Neuronal stem cell (in vitro differentiated cells): ENCODE results near the gene MICU1.

ENCODE experiments used
- DNase-seq: peaks from one replicate; pipeline ENCODE4 v3.0.0-alpha.2; 2013; ENCODE audit warnings: low spot score
- H2AFZ ChIP-seq: one replicate; pipeline ENCODE4 v1.6.1; 2013; ENCODE audit warnings: mild to moderate bottlenecking, low read length, inconsistent platforms
- H2AK5ac ChIP-seq: 2 replicates; pipeline ENCODE4 v1.6.1; 2013; ENCODE audit warnings: low read depth, mild to moderate bottlenecking, inconsistent platforms, low read length, moderate library complexity, mixed read lengths
- H2BK120ac ChIP-seq: 2 replicates; pipeline ENCODE4 v1.6.1; 2013; ENCODE audit warnings: low read depth, mild to moderate bottlenecking, inconsistent platforms, low read length, moderate library complexity, mixed read lengths
- H2BK12ac ChIP-seq: one replicate; pipeline ENCODE4 v1.6.1; 2013; ENCODE audit warnings: low read length, inconsistent platforms
- H2BK15ac ChIP-seq: 2 replicates; pipeline ENCODE4 v1.6.1; 2013; ENCODE audit warnings: mild to moderate bottlenecking, low read length, inconsistent platforms, mixed read lengths
- H2BK5ac ChIP-seq: one replicate; pipeline ENCODE4 v1.6.1; 2013; ENCODE audit warnings: inconsistent platforms, mild to moderate bottlenecking, low read length, moderate library complexity
- H3K14ac ChIP-seq: one replicate; pipeline ENCODE4 v1.6.1; 2013; ENCODE audit warnings: low read length, inconsistent platforms
- H3K18ac ChIP-seq: 2 replicates; pipeline ENCODE4 v1.6.1; 2013; ENCODE audit warnings: low read length, inconsistent platforms
- H3K23ac ChIP-seq: 2 replicates; pipeline ENCODE4 v1.6.1; 2013; ENCODE audit warnings: low read depth, mild to moderate bottlenecking, mixed read lengths, low read length, inconsistent platforms; ENCODE audit not compliant: poor library complexity
- H3K27ac ChIP-seq: replicated peaks from 3 replicates; pipeline ENCODE4 v1.5.1; 2013; ENCODE audit warnings: low read length, inconsistent platforms
- H3K27me3 ChIP-seq, 3 experiments: 2 replicates each; pipeline ENCODE4 v1.6.1; 2013; ENCODE audit warnings: low read length in 3 of 3, mild to moderate bottlenecking in 2 of 3, inconsistent platforms in 1 of 3, low read depth in 1 of 3, mixed read lengths in 1 of 3, moderate library complexity in 1 of 3; ENCODE audit not compliant: control insufficient read depth in 3 of 3, insufficient read depth in 3 of 3
- H3K36me3 ChIP-seq, 2 donors: replicated peaks in 1 of 2; 2 replicates each; pipeline ENCODE4 v1.6.1; 2013; ENCODE audit warnings: low read length in 2 of 2; ENCODE audit not compliant: control insufficient read depth in 2 of 2, insufficient read depth in 2 of 2
- H3K4ac ChIP-seq: 2 replicates; pipeline ENCODE4 v1.6.1; 2013; ENCODE audit warnings: inconsistent platforms, mild to moderate bottlenecking, low read length, moderate library complexity
- H3K4me1 ChIP-seq, 2 donors: 1 replicate in 1 of 2; 2 replicates in 1 of 2; pipeline ENCODE4 v1.6.1; 2013; ENCODE audit warnings: low read length in 2 of 2, low read depth in 1 of 2; ENCODE audit not compliant: control insufficient read depth in 2 of 2, insufficient read depth in 1 of 2
- H3K4me2 ChIP-seq: one replicate; pipeline ENCODE4 v1.6.1; 2013; ENCODE audit warnings: mild to moderate bottlenecking, low read length, inconsistent platforms; ENCODE audit not compliant: insufficient read depth, poor library complexity, severe bottlenecking
- H3K4me3 ChIP-seq, 2 donors: 2 replicates each; pipeline ENCODE4 v1.5.1; 2013; ENCODE audit warnings: low read length in 2 of 2, mild to moderate bottlenecking in 2 of 2, inconsistent platforms in 1 of 2, moderate library complexity in 1 of 2
- H3K79me1 ChIP-seq: one replicate; pipeline ENCODE4 v1.6.1; 2013; ENCODE audit warnings: low read depth, mild to moderate bottlenecking, inconsistent platforms, low read length, moderate library complexity
- H3K9ac ChIP-seq: one replicate; pipeline ENCODE4 v1.6.1; 2013; ENCODE audit warnings: mild to moderate bottlenecking, low read depth, low read length, inconsistent platforms; ENCODE audit not compliant: poor library complexity
- H3K9me3 ChIP-seq, 2 donors: replicated peaks in 1 of 2; 2 replicates each; pipeline versions ENCODE3 to v1.6.1; 2013; ENCODE audit warnings: low read length in 2 of 2, mild to moderate bottlenecking in 2 of 2, inconsistent platforms in 1 of 2, low read depth in 1 of 2, mixed read lengths in 1 of 2, moderate library complexity in 1 of 2; ENCODE audit not compliant: control insufficient read depth in 2 of 2, insufficient read depth in 1 of 2
- H4K8ac ChIP-seq: one replicate; pipeline ENCODE4 v1.6.1; 2013; ENCODE audit warnings: low read depth, mild to moderate bottlenecking, inconsistent platforms, low read length, moderate library complexity
- H4K91ac ChIP-seq: one replicate; pipeline ENCODE4 v1.6.1; 2013; ENCODE audit warnings: low read length, low read depth, mild to moderate bottlenecking, inconsistent platforms; ENCODE audit not compliant: poor library complexity
- WGBS, 2 donors: extraction: QIAGEN DNeasy Blood & Tissue Kit; methylation state at CpG; one replicate each; pipeline ENCODE4 v1.1.7; 2013; ENCODE audit warnings: missing lambda C conversion rate in 2 of 2, mixed read lengths in 1 of 2; ENCODE audit not compliant: insufficient read length in 2 of 2, insufficient replicate concordance in 1 of 2; ENCODE audit errors: extremely low coverage in 2 of 2; 5-methylcytosine and 5-hydroxymethylcytosine counted together

The MICU1 gene

GRCh38 chr10:72459301-72459700, 166.6 kb downstream of the MICU1 start:
- Histone ChIP-seq H3K18ac (no peak overlapping the region), H3K4me2 (no peak overlapping the region), H2BK12ac (no peak overlapping the region), H3K9me3 (no peaks in the 10 kb centered on the region), H3K79me1 (no peaks in the 10 kb centered on the region), H2AK5ac (no peak overlapping the region), H2BK5ac (no peak overlapping the region), H2BK15ac (no peak overlapping the region), H4K8ac (no peak overlapping the region), H4K91ac (no peak overlapping the region), H3K9ac (no peak overlapping the region), H3K23ac (no peak overlapping the region), H3K4me3 (no peak overlapping the region), H3K4me1 (peaks cover 0 to 6% of the 10 kb centered on the region in 2 donors), H3K27ac (no peak overlapping the region), H3K4ac (no peak overlapping the region), H3K27me3 (no peaks in the 10 kb centered on the region), H3K14ac (no peak overlapping the region), H3K36me3 (peaks cover 0 to 6% of the 10 kb centered on the region in 2 donors), H2AFZ (no peak overlapping the region), H2BK120ac (no peak overlapping the region)
- DNase-seq: no peak
- no CpG with 5 or more reads among the region's 3 CpGs for WGBS, 2 donors

- no peak overlapping the region for H4K91ac ChIP-seq
- H3K4me3 ChIP-seq: no peak overlapping the region
- H2AK5ac ChIP-seq: no peak overlapping the region
- no peak overlapping the region for H3K4me2 ChIP-seq
- peaks cover 0 to 6% of the 10 kb centered on the region in 2 donors for H3K4me1 ChIP-seq
- no peak overlapping the region for H4K8ac ChIP-seq
- H3K9me3 ChIP-seq: no peaks in the 10 kb centered on the region
- no peak overlapping the region for H3K27ac ChIP-seq
- no peaks in the 10 kb centered on the region for H3K27me3 ChIP-seq
- peaks cover 0 to 2% of the 10 kb centered on the region in 2 donors for H3K36me3 ChIP-seq
- H3K79me1 ChIP-seq: no peaks in the 10 kb centered on the region
- H2AFZ ChIP-seq: no peak overlapping the region
- H3K23ac ChIP-seq: no peak overlapping the region
- H3K14ac ChIP-seq: no peak overlapping the region
- H3K9ac ChIP-seq: no peak overlapping the region
- H2BK15ac ChIP-seq: no peak overlapping the region
- no peak overlapping the region for H2BK12ac ChIP-seq
- no peak overlapping the region for H3K4ac ChIP-seq
- H2BK120ac ChIP-seq: no peak overlapping the region
- no peak for DNase-seq
- no peak overlapping the region for H3K18ac ChIP-seq
- WGBS, 2 donors: no CpG with 5 or more reads among the region's 3 CpGs
- no peak overlapping the region for H2BK5ac ChIP-seq
Observed at GRCh38 chr10:72455889-72456595, 169.8 kb downstream of the MICU1 start.

GRCh38 chr10:72449941-72450441, 175.9 kb downstream of the MICU1 start:
- Histone ChIP-seq H2BK12ac (no peak overlapping the region), H3K36me3 (peaks cover 0 to 2% of the 10 kb centered on the region in 2 donors), H3K18ac (no peak overlapping the region), H4K91ac (no peak overlapping the region), H3K27me3 (no peaks in the 10 kb centered on the region), H3K4me1 (peaks cover 0 to 2% of the 10 kb centered on the region in 2 donors), H2BK15ac (no peak overlapping the region), H3K4me3 (no peak overlapping the region), H3K27ac (no peak overlapping the region), H3K9ac (no peak overlapping the region), H3K4me2 (no peak overlapping the region), H3K9me3 (no peaks in the 10 kb centered on the region), H2AFZ (no peak overlapping the region), H2BK120ac (no peak overlapping the region), H3K4ac (no peak overlapping the region), H2BK5ac (no peak overlapping the region), H4K8ac (no peak overlapping the region), H3K79me1 (no peaks in the 10 kb centered on the region), H3K14ac (no peak overlapping the region), H3K23ac (no peak overlapping the region), H2AK5ac (no peak overlapping the region)
- no peak for DNase-seq
- WGBS, 2 donors: no CpG with 5 or more reads among the region's 6 CpGs

GRCh38 chr10:72445851-72446250, 180.0 kb downstream of the MICU1 start:
- no peaks in the 10 kb centered on the region for H3K79me1 ChIP-seq
- no peak overlapping the region for H4K8ac ChIP-seq
- no peaks in the 10 kb centered on the region for H3K27me3 ChIP-seq
- H2AFZ ChIP-seq: no peak overlapping the region
- H4K91ac ChIP-seq: no peak overlapping the region
- no CpG with 5 or more reads among the region's 3 CpGs for WGBS, 2 donors
- H3K23ac ChIP-seq: no peak overlapping the region
- DNase-seq: no peak
- H3K4me3 ChIP-seq: no peak overlapping the region
- no peak overlapping the region for H2BK5ac ChIP-seq
- H3K4me2 ChIP-seq: no peak overlapping the region
- no peak overlapping the region for H3K27ac ChIP-seq
- no peak overlapping the region for H3K18ac ChIP-seq
- peaks cover 0 to 2% of the 10 kb centered on the region in 2 donors for H3K4me1 ChIP-seq
- no peaks in the 10 kb centered on the region for H3K36me3 ChIP-seq
- H3K9me3 ChIP-seq: no peaks in the 10 kb centered on the region
- H2BK12ac ChIP-seq: no peak overlapping the region
- no peak overlapping the region for H3K14ac ChIP-seq
- H2BK120ac ChIP-seq: no peak overlapping the region
- no peak overlapping the region for H3K4ac ChIP-seq
- no peak overlapping the region for H3K9ac ChIP-seq
- H2AK5ac ChIP-seq: no peak overlapping the region
- no peak overlapping the region for H2BK15ac ChIP-seq
